ENCODE data around the gene APBA3.

The APBA3 gene

DNA sequence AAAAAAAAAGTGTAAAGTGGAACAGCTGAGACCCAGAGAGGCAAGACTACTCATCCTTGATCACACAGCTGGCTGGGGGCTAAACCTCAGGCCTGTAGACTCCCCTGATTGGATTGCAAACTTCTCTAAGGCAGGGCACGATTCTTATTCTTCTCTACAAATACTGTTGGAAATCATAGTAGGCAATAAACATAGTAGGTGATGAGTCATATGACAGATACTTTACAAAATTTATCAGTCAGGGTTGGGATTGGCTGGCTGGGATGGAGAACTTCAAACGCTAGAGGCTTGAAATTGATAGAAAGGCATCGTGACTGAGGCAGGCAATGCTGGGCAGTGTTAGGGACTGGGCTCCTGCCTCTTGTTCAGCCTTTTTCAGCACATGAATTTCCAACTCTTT is 30.6 kb upstream of the APBA3 start:
- Histone ChIP-seq H3K27ac (replicated peaks) (no peak overlapping the region), H3K4me3 (replicated peaks; ENCODE audit: insufficient read depth, low read length) (no peak overlapping the region), H3K27me3 (ENCODE audit: insufficient read depth, poor library complexity, severe bottlenecking) (peaks cover 2% of the 10 kb centered on the region)
- DNase-seq (ENCODE audit: low read depth in 1 of 2, low spot score in 1 of 2): no peak
- TF ChIP-seq GABPA (IDR thresholded peaks at IDR 0.05; ENCODE audit: low read depth): no peak
- TF ChIP-seq, protein P1, sequence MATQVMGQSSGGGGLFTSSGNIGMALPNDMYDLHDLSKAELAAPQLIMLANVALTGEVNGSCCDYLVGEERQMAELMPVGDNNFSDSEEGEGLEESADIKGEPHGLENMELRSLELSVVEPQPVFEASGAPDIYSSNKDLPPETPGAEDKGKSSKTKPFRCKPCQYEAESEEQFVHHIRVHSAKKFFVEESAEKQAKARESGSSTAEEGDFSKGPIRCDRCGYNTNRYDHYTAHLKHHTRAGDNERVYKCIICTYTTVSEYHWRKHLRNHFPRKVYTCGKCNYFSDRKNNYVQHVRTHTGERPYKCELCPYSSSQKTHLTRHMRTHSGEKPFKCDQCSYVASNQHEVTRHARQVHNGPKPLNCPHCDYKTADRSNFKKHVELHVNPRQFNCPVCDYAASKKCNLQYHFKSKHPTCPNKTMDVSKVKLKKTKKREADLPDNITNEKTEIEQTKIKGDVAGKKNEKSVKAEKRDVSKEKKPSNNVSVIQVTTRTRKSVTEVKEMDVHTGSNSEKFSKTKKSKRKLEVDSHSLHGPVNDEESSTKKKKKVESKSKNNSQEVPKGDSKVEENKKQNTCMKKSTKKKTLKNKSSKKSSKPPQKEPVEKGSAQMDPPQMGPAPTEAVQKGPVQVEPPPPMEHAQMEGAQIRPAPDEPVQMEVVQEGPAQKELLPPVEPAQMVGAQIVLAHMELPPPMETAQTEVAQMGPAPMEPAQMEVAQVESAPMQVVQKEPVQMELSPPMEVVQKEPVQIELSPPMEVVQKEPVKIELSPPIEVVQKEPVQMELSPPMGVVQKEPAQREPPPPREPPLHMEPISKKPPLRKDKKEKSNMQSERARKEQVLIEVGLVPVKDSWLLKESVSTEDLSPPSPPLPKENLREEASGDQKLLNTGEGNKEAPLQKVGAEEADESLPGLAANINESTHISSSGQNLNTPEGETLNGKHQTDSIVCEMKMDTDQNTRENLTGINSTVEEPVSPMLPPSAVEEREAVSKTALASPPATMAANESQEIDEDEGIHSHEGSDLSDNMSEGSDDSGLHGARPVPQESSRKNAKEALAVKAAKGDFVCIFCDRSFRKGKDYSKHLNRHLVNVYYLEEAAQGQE (IDR thresholded peaks at IDR 0.05; ENCODE audit: insufficient replicate concordance, low read depth): no peak
- TF ChIP-seq POLR2AphosphoS5 (IDR thresholded peaks at IDR 0.05; ENCODE audit: low read depth): no peak
- TF ChIP-seq, protein P2, sequence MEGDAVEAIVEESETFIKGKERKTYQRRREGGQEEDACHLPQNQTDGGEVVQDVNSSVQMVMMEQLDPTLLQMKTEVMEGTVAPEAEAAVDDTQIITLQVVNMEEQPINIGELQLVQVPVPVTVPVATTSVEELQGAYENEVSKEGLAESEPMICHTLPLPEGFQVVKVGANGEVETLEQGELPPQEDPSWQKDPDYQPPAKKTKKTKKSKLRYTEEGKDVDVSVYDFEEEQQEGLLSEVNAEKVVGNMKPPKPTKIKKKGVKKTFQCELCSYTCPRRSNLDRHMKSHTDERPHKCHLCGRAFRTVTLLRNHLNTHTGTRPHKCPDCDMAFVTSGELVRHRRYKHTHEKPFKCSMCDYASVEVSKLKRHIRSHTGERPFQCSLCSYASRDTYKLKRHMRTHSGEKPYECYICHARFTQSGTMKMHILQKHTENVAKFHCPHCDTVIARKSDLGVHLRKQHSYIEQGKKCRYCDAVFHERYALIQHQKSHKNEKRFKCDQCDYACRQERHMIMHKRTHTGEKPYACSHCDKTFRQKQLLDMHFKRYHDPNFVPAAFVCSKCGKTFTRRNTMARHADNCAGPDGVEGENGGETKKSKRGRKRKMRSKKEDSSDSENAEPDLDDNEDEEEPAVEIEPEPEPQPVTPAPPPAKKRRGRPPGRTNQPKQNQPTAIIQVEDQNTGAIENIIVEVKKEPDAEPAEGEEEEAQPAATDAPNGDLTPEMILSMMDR (IDR thresholded peaks at IDR 0.05; ENCODE audit: insufficient read depth, low read length): no peak
- no peak for TF ChIP-seq SPI1 (IDR thresholded peaks at IDR 0.05; ENCODE audit: borderline replicate concordance, low read depth)

GRCh38 chr19:3790941-3791340 is 29.4 kb upstream of the APBA3 start:
- TF ChIP-seq POLR2AphosphoS5 (IDR thresholded peaks at IDR 0.05; ENCODE audit: low read depth) (no peak), SPI1 (IDR thresholded peaks at IDR 0.05; ENCODE audit: borderline replicate concordance, low read depth) (no peak)
- no peak for DNase-seq (ENCODE audit: low read depth in 1 of 2, low spot score in 1 of 2)

DNA sequence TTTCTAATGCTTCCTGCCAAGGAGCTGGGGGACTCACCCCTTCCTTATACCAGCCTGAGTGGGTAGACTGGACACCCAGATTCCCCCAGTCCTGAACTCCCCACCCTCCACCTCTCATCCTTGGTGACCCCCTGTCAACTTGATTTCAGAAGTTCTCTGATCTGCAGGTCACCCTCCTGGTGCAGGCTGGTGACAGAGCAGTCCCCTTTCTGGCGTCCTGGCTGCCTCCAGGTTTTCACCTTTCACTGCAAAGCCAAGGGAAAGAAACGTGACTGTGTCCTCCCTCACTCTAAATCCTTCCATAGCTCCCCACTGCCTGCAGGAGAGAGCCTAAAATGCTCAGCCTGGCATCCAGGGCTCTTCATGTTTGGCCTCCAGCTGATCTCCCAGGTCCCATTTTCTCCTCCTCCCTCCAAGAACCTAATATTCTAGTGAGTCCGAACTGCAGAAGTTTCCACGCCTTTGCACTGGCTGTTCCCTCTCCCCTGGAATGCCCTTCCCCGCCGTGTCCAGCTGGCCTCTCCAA is 28.8 kb upstream of the APBA3 start:
- no peak overlapping the region for H3K4me3 ChIP-seq (replicated peaks; ENCODE audit: insufficient read depth, low read length)
- H3K27me3 ChIP-seq (ENCODE audit: insufficient read depth, poor library complexity, severe bottlenecking): peaks cover 2% of the 10 kb centered on the region
- TF ChIP-seq, protein P1 (IDR thresholded peaks at IDR 0.05; ENCODE audit: insufficient replicate concordance, low read depth): no peak
- TF ChIP-seq SPI1 (IDR thresholded peaks at IDR 0.05; ENCODE audit: borderline replicate concordance, low read depth) (no peak), GABPA (IDR thresholded peaks at IDR 0.05; ENCODE audit: low read depth) (no peak)
- TF ChIP-seq, protein P2 (IDR thresholded peaks at IDR 0.05; ENCODE audit: insufficient read depth, low read length): no peak
- H3K27ac ChIP-seq (replicated peaks): no peak overlapping the region
- no peak for DNase-seq (ENCODE audit: low read depth in 1 of 2, low spot score in 1 of 2)

More at GRCh38 chr19:3790941-3791340, 29.4 kb upstream of the APBA3 start:
- peaks cover 2% of the 10 kb centered on the region for H3K27me3 ChIP-seq (ENCODE audit: insufficient read depth, poor library complexity, severe bottlenecking)
- no peak overlapping the region for H3K4me3 ChIP-seq (replicated peaks; ENCODE audit: insufficient read depth, low read length)
- H3K27ac ChIP-seq (replicated peaks): no peak overlapping the region

DNA sequence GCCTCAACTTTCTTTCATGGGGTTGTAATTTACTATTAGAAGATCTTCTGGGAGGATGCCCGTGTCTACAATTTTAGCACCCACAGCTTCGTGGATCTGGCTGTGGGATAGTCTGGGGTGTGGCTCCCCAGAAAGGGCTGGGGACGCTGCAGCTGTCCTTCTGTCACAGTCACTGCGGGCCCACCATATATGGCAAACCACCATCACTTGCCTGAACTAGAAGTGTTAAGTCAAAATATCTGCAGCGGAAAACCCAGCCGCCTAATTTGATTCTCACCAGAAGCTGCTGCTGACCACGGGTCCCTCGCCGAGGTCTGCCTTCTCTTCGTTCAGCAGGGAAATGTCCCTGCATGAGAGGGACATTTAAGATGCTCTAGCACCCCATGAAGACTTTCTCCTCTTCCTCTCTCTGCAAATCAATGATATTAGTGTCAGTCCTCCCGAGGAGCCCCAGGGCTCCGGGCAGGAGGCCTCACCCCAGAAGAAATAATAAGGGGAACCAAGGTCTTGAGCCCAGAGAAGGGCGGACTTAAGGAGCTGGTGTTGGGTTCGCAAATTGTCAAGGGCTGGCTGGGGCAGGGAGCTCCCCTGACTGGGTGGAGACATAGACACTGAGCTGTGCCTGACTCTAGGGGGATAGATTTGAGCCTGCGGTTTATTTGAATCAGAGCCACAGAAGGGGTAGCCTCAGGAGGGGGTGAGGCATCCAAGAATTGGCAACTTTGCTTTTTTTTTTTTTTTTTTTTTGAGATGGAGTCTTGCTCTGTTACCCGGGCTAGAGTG is 27.7 kb upstream of the APBA3 start:
- no peak for DNase-seq (ENCODE audit: low read depth in 1 of 2, low spot score in 1 of 2)
- Histone ChIP-seq H3K4me3 (replicated peaks; ENCODE audit: insufficient read depth, low read length) (no peak overlapping the region), H3K27me3 (ENCODE audit: insufficient read depth, poor library complexity, severe bottlenecking) (peaks cover 2% of the 10 kb centered on the region), H3K27ac (replicated peaks) (no peak overlapping the region)
- TF ChIP-seq, protein P1 (IDR thresholded peaks at IDR 0.05; ENCODE audit: insufficient replicate concordance, low read depth): no peak
- TF ChIP-seq SPI1 (IDR thresholded peaks at IDR 0.05; ENCODE audit: borderline replicate concordance, low read depth) (no peak), POLR2AphosphoS5 (IDR thresholded peaks at IDR 0.05; ENCODE audit: low read depth) (no peak), GABPA (IDR thresholded peaks at IDR 0.05; ENCODE audit: low read depth) (no peak)
- TF ChIP-seq, protein P2 (IDR thresholded peaks at IDR 0.05; ENCODE audit: insufficient read depth, low read length): no peak

Data from HL-60 (cell line).